ENCODE measurements around the gene SBF1.

SBF1 gene

GRCh38 chr22:50473855-50474671, 772 bp downstream of the SBF1 start:
- no peak for TF ChIP-seq CTCF (IDR thresholded peaks at IDR 0.05; ENCODE audit: extremely low read depth, missing control alignments)
- DNase-seq (ENCODE audit: low spot score), result no peak

- no peak for DNase-seq (ENCODE audit: low spot score)
- peak; percentile 36 for TF ChIP-seq CTCF (IDR thresholded peaks at IDR 0.05; ENCODE audit: extremely low read depth, missing control alignments)
Measured at GRCh38 chr22:50473088-50473487, 1.7 kb downstream of the SBF1 start.

GRCh38 chr22:50471962-50472361, 2.9 kb downstream of the SBF1 start:
- TF ChIP-seq CTCF (IDR thresholded peaks at IDR 0.05; ENCODE audit: extremely low read depth, missing control alignments), result no peak
- DNase-seq (ENCODE audit: low spot score), result no peak

- DNase-seq (ENCODE audit: low spot score), result no peak
- TF ChIP-seq CTCF (IDR thresholded peaks at IDR 0.05; ENCODE audit: extremely low read depth, missing control alignments), result no peak
Measured at GRCh38 chr22:50471197-50471847, 3.5 kb downstream of the SBF1 start.

- no peak for TF ChIP-seq CTCF (IDR thresholded peaks at IDR 0.05; ENCODE audit: extremely low read depth, missing control alignments)
- no peak for DNase-seq (ENCODE audit: low spot score)
Measured at GRCh38 chr22:50470491-50470890, 4.3 kb downstream of the SBF1 start.

GRCh38 chr22:50469377-50470305, 5.2 kb downstream of the SBF1 start:
- DNase-seq (ENCODE audit: low spot score), result peak; percentile 93
- TF ChIP-seq CTCF (IDR thresholded peaks at IDR 0.05; ENCODE audit: extremely low read depth, missing control alignments), result no peak

Measured in GM20000 (cell line).